CD14-positive monocyte (primary cell): Measurements from ENCODE around the gene KCNQ1. TPM values are rescaled to one million over a fixed set of nuclear protein-coding genes. Genes with fewer than 3 reads are reported as not detected.

ENCODE experiments used
- DNase-seq, 3 donors: peaks; one replicate each; pipeline ENCODE4 v3.0.0-alpha.2; 2011 to 2022
- H2AFZ ChIP-seq: 2 replicates; pipeline ENCODE4 v1.6.0; 2012; ENCODE audit warnings: mild to moderate bottlenecking, low read depth, low read length, inconsistent platforms; ENCODE audit not compliant: insufficient read depth, poor library complexity, severe bottlenecking
- H3K27ac ChIP-seq, 2 donors: 1 replicate in 1 of 2; 2 replicates in 1 of 2; pipeline ENCODE4 v1.5.1; 2012 to 2013; ENCODE audit warnings: low read length in 2 of 2, control low read depth in 1 of 2, inconsistent platforms in 1 of 2, low read depth in 1 of 2, mild to moderate bottlenecking in 1 of 2
- H3K27me3 ChIP-seq, 2 donors: one replicate each; pipeline versions ENCODE4 v1.6.0 to v1.6.1; 2011 to 2013; ENCODE audit warnings: low read length in 2 of 2; ENCODE audit not compliant: control insufficient read depth in 2 of 2, insufficient read depth in 2 of 2
- H3K36me3 ChIP-seq, 2 donors: replicated peaks in 1 of 2; 1 replicate in 1 of 2; 2 replicates in 1 of 2; pipeline versions ENCODE4 v1.5.1 to v1.6.1; 2012 to 2013; ENCODE audit warnings: low read length in 2 of 2, control low read depth in 1 of 2, inconsistent platforms in 1 of 2, mild to moderate bottlenecking in 1 of 2; ENCODE audit not compliant: insufficient read depth in 2 of 2, control insufficient read depth in 1 of 2
- H3K4me1 ChIP-seq, 2 donors: 1 replicate in 1 of 2; 2 replicates in 1 of 2; pipeline versions ENCODE4 v1.5.1 to v1.6.1; 2012 to 2013; ENCODE audit warnings: low read length in 2 of 2, control low read depth in 1 of 2, inconsistent platforms in 1 of 2, mild to moderate bottlenecking in 1 of 2, moderate library complexity in 1 of 2; ENCODE audit not compliant: insufficient read depth in 2 of 2, control insufficient read depth in 1 of 2
- H3K4me2 ChIP-seq: replicated peaks from 2 replicates; pipeline ENCODE3; 2012; ENCODE audit warnings: low read length, moderate library complexity, mild to moderate bottlenecking; ENCODE audit not compliant: poor library complexity, severe bottlenecking; ENCODE audit errors: extremely low read depth
- H3K4me3 ChIP-seq, 3 experiments: fragments of 200-600 bp in 1 of 3; sonication (generic) in 1 of 3; replicated peaks in 1 of 3; 1 replicate in 2 of 3; 2 replicates in 1 of 3; pipeline ENCODE4 v1.5.1; 2011 to 2013; ENCODE audit warnings: low read length in 3 of 3, mild to moderate bottlenecking in 3 of 3, control low read depth in 2 of 3, low read depth in 2 of 3, inconsistent platforms in 1 of 3, moderate library complexity in 1 of 3
- H3K79me2 ChIP-seq: 2 replicates; pipeline ENCODE4 v1.6.0; 2012; ENCODE audit warnings: mild to moderate bottlenecking, control low read depth, inconsistent platforms, low read length, moderate library complexity; ENCODE audit not compliant: insufficient read depth
- H3K9ac ChIP-seq: 2 replicates; pipeline ENCODE4 v1.6.0; 2017; ENCODE audit warnings: low read length, mild to moderate bottlenecking; ENCODE audit not compliant: insufficient read depth, poor library complexity, severe bottlenecking
- H3K9me3 ChIP-seq, 2 donors: replicated peaks in 1 of 2; 1 replicate in 1 of 2; 2 replicates in 1 of 2; pipeline versions ENCODE4 v1.5.1 to v1.6.1; 2012 to 2013; ENCODE audit warnings: low read length in 2 of 2, control low read depth in 1 of 2; ENCODE audit not compliant: control insufficient read depth in 1 of 2, insufficient read depth in 1 of 2
- H4K20me1 ChIP-seq: 2 replicates; pipeline ENCODE4 v1.6.0; 2012; ENCODE audit warnings: mild to moderate bottlenecking, low read length, control low read depth, moderate library complexity; ENCODE audit not compliant: insufficient read depth
- H3K27ac Mint-ChIP-seq, 7 donors: one replicate each; pipeline ENCODE4 v1.8.0; 2020; ENCODE audit warnings: mild to moderate bottlenecking in 7 of 7, mixed read lengths in 7 of 7, moderate library complexity in 6 of 7, inconsistent platforms in 2 of 7
- H3K27me3 Mint-ChIP-seq, 3 donors: one replicate each; pipeline ENCODE4 v1.8.0; 2021 to 2022; ENCODE audit warnings: low read depth in 3 of 3, mild to moderate bottlenecking in 3 of 3, mixed read lengths in 3 of 3, moderate library complexity in 3 of 3, inconsistent platforms in 1 of 3
- H3K36me3 Mint-ChIP-seq, 2 donors: one replicate each; pipeline ENCODE4 v1.8.0; 2020; ENCODE audit warnings: mixed read lengths in 2 of 2, inconsistent platforms in 1 of 2, mild to moderate bottlenecking in 1 of 2
- H3K4me1 Mint-ChIP-seq: one replicate; pipeline ENCODE4 v1.8.0; 2020; ENCODE audit warnings: mild to moderate bottlenecking, mixed read lengths
- H3K4me3 Mint-ChIP-seq, 2 donors: one replicate each; pipeline ENCODE4 v1.8.0; 2020; ENCODE audit warnings: mild to moderate bottlenecking in 2 of 2, mixed read lengths in 2 of 2, moderate library complexity in 1 of 2
- H3K9me3 Mint-ChIP-seq, 7 donors: one replicate each; pipeline ENCODE4 v1.8.0; 2020 to 2022; ENCODE audit warnings: mixed read lengths in 7 of 7, mild to moderate bottlenecking in 6 of 7, moderate library complexity in 6 of 7, inconsistent platforms in 2 of 7
- CTCF ChIP-seq: fragments of 200-600 bp; IDR thresholded peaks from one replicate; pipeline ENCODE4 v1.8.0; 2022; ENCODE audit warnings: antibody characterized with exemption, mild to moderate bottlenecking
- WGBS: methylation state at CpG from one replicate; pipeline ENCODE4 v1.1.5; 2013; ENCODE audit warnings: missing lambda C conversion rate; ENCODE audit not compliant: insufficient coverage; 5-methylcytosine and 5-hydroxymethylcytosine counted together
- intact Hi-C, 2 donors: fragments of 100-400 bp; cut with micrococcal nuclease; formaldehyde crosslinking; loops; one replicate each; pipeline versions ENCODE4 v1.15.0 to v1.15.1; 2023
- polyA plus RNA-seq, 3 donors: library from polyadenylated mRNA; depleted of rRNA in 1 of 3; unstranded in 2 of 3; stranded (reverse) in 1 of 3; fragments of 300-500 nt in 2 of 3; fragments of >200 nt in 1 of 3; fragmentation: Illumina TruSeq in 2 of 3; gene quantifications; 1 replicate in 2 of 3; 2 replicates in 1 of 3; pipeline ENCODE4 v1.2.3, GENCODE V29; 2012 to 2021

The KCNQ1 gene
- polyA plus RNA-seq, 3 donors = 14.9 to 31.8 (median 21.6) TPM

- Histone ChIP-seq H3K4me2 (no peak overlapping the region), H3K36me3 (peaks cover 8 to 16% of the 10 kb centered on the region in 2 donors), H2AFZ (no peak overlapping the region), H4K20me1 (peaks cover 80% of the 10 kb centered on the region), H3K27me3 (no peaks in the 10 kb centered on the region), H3K4me3 (no peak overlapping the region), H3K9me3 (peaks cover 9 to 10% of the 10 kb centered on the region in 2 donors), H3K79me2 (peaks cover 53% of the 10 kb centered on the region), H3K27ac (no peak overlapping the region), H3K9ac (no peak overlapping the region), H3K4me1 (peaks cover 10 to 16% of the 10 kb centered on the region in 2 donors)
- peaks cover 36% of the 10 kb centered on the region for H3K4me1 Mint-ChIP-seq
- intact Hi-C loops = no loop called here
- peaks cover 13 to 22% (median 14%) of the 10 kb centered on the region in 7 donors for H3K9me3 Mint-ChIP-seq
- DNase-seq = no peak
- 94% methylated on average over 19 of the region's 19 CpGs for WGBS
- peaks cover 6 to 11% (median 8%) of the 10 kb centered on the region in 3 donors for H3K27me3 Mint-ChIP-seq
- peaks cover 48 to 68% of the 10 kb centered on the region in 2 donors for H3K36me3 Mint-ChIP-seq
- H3K4me3 Mint-ChIP-seq = no peak overlapping the region
- peak overlapping the region in 1 of 7 donors; percentile 33 for H3K27ac Mint-ChIP-seq
- no peak for TF ChIP-seq CTCF
Measured at GRCh38 chr11:2474059-2474901, 29.5 kb downstream of the KCNQ1 start.

GRCh38 chr11:2475136-2475918 lies 30.5 kb downstream of the KCNQ1 start:
- Mint-ChIP-seq H3K27me3 (peaks cover 2 to 11% (median 6%) of the 10 kb centered on the region in 3 donors), H3K27ac (peak overlapping the region in 2 of 7 donors; percentile 1 to 20), H3K9me3 (peaks cover 19 to 28% (median 23%) of the 10 kb centered on the region in 7 donors), H3K36me3 (peaks cover 50 to 71% of the 10 kb centered on the region in 2 donors), H3K4me1 (peaks cover 44% of the 10 kb centered on the region), H3K4me3 (no peak overlapping the region)
- TF ChIP-seq CTCF = no peak
- peaks cover 69% of the 10 kb centered on the region for H4K20me1 ChIP-seq
- H2AFZ ChIP-seq = no peak overlapping the region
- H3K27ac ChIP-seq = no peak overlapping the region
- H3K4me3 ChIP-seq = no peak overlapping the region
- peaks cover 20 to 27% of the 10 kb centered on the region in 2 donors for H3K4me1 ChIP-seq
- H3K4me2 ChIP-seq = no peak overlapping the region
- peaks cover 8 to 16% of the 10 kb centered on the region in 2 donors for H3K36me3 ChIP-seq
- no peak overlapping the region for H3K9ac ChIP-seq
- intact Hi-C loops = no loop called here
- 51% methylated on average over 9 of the region's 17 CpGs for WGBS
- no peak for DNase-seq
- no peaks in the 10 kb centered on the region for H3K27me3 ChIP-seq
- peaks cover 49% of the 10 kb centered on the region for H3K79me2 ChIP-seq
- peaks cover 9 to 16% of the 10 kb centered on the region in 2 donors for H3K9me3 ChIP-seq
